Nephron (organoid): ENCODE data around the gene LGALS3BP.
A peak's percentile ranks its signal among the peaks of the same experiment; 100 is the strongest.

ENCODE experiments used
- H3K27ac Mint-ChIP-seq, 3 experiments: 2 replicates each; pipeline ENCODE4 v1.8.0; 2020; ENCODE audit warnings: mixed read lengths in 3 of 3, mild to moderate bottlenecking in 2 of 3, moderate library complexity in 1 of 3
- H3K27me3 Mint-ChIP-seq: 2 replicates; pipeline ENCODE4 v1.8.0; 2021; ENCODE audit warnings: low read depth, mild to moderate bottlenecking, moderate library complexity, mixed read lengths
- H3K36me3 Mint-ChIP-seq: 2 replicates; pipeline ENCODE4 v1.8.0; 2020; ENCODE audit warnings: low read depth, mixed read lengths
- H3K4me1 Mint-ChIP-seq: 2 replicates; pipeline ENCODE4 v1.8.0; 2020; ENCODE audit warnings: mixed read lengths
- H3K4me3 Mint-ChIP-seq, 3 experiments: 2 replicates each; pipeline ENCODE4 v1.8.0; 2020; ENCODE audit warnings: mild to moderate bottlenecking in 3 of 3, mixed read lengths in 3 of 3, moderate library complexity in 2 of 3
- H3K9me3 Mint-ChIP-seq: 2 replicates; pipeline ENCODE4 v1.8.0; 2020; ENCODE audit warnings: mixed read lengths
- TF ChIP-seq, protein P1 (sequence below), 3 experiments: fragments of 200-600 bp; sonication (generic); IDR thresholded peaks; one replicate each; pipeline ENCODE4 v1.5.0; 2021; ENCODE audit warnings: antibody characterized with exemption in 3 of 3; ENCODE audit not compliant: unreplicated experiment in 3 of 3

LGALS3BP gene

DNA sequence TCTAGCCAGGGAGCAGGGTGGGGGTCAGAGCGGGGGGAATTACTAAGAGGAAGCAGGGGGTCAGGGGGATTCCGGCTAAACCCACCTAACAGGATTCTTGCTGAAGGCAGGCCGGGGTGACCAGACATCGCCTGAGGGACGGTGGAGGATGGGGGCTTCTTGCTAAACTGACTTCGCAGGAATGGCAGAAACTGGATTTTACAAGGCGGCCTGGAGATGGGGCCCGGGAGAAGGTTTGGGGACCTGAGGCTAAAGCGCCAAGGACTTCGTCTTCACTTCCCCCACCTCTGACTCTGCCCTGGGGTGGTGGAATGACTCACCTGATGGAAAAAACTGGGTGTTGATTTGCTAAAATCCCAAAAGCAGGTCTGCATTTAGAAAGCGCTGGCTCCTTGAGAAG is 23.5 kb downstream of the LGALS3BP start:
- H3K9me3 Mint-ChIP-seq: peaks cover 1% of the 10 kb centered on the region
- H3K27me3 Mint-ChIP-seq: peaks cover 12% of the 10 kb centered on the region
- TF ChIP-seq, protein P1, sequence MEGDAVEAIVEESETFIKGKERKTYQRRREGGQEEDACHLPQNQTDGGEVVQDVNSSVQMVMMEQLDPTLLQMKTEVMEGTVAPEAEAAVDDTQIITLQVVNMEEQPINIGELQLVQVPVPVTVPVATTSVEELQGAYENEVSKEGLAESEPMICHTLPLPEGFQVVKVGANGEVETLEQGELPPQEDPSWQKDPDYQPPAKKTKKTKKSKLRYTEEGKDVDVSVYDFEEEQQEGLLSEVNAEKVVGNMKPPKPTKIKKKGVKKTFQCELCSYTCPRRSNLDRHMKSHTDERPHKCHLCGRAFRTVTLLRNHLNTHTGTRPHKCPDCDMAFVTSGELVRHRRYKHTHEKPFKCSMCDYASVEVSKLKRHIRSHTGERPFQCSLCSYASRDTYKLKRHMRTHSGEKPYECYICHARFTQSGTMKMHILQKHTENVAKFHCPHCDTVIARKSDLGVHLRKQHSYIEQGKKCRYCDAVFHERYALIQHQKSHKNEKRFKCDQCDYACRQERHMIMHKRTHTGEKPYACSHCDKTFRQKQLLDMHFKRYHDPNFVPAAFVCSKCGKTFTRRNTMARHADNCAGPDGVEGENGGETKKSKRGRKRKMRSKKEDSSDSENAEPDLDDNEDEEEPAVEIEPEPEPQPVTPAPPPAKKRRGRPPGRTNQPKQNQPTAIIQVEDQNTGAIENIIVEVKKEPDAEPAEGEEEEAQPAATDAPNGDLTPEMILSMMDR (IDR thresholded peaks at IDR 0.05; ENCODE audit: unreplicated experiment in 3 of 3): no peak
- no peaks in the 10 kb centered on the region for H3K36me3 Mint-ChIP-seq
- H3K4me1 Mint-ChIP-seq: peaks cover 39% of the 10 kb centered on the region
- peak overlapping the region; percentile 22 to 77 (median 35) for H3K27ac Mint-ChIP-seq
- H3K4me3 Mint-ChIP-seq: no peak overlapping the region

DNA sequence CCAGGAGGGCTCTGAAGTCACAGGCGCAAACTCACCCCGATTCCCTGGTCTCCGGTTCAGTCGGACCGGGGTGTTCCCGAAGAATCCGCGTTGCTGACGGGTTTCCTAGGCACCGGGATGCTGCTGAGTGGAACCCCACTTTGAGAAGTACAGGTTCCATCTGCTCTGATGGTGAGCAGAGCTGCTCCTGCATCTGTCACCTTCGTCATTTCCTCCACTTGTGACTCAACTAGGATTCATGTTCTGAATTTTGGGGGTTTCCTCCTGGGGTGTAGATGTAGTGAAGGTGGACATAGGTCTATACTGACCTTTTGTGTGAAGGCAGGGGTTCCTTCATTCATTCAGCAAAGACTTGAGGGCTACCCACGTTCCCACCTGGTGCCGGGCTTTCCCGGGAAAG is 25.0 kb downstream of the LGALS3BP start:
- Mint-ChIP-seq H3K36me3 (no peaks in the 10 kb centered on the region), H3K27ac (peak overlapping the region in 2 of 3 experiments; percentile 50 to 98), H3K9me3 (peaks cover 12% of the 10 kb centered on the region), H3K27me3 (peaks cover 7% of the 10 kb centered on the region), H3K4me1 (peaks cover 35% of the 10 kb centered on the region), H3K4me3 (no peak overlapping the region)
- TF ChIP-seq, protein P1 (IDR thresholded peaks at IDR 0.05; ENCODE audit: unreplicated experiment in 3 of 3): no peak

- peaks cover 16% of the 10 kb centered on the region for H3K9me3 Mint-ChIP-seq
- peak overlapping the region; percentile 93 to 98 (median 98) for H3K27ac Mint-ChIP-seq
Observed at GRCh38 chr17:78953356-78954350, 26.1 kb downstream of the LGALS3BP start.

GRCh38 chr17:78952706-78953105 is 27.0 kb downstream of the LGALS3BP start:
- H3K4me1 Mint-ChIP-seq: peaks cover 35% of the 10 kb centered on the region
- no peaks in the 10 kb centered on the region for H3K36me3 Mint-ChIP-seq
- TF ChIP-seq, protein P1 (IDR thresholded peaks at IDR 0.05; ENCODE audit: unreplicated experiment in 3 of 3): no peak
- H3K4me3 Mint-ChIP-seq: peak overlapping the region in 2 of 3 experiments; percentile 19 to 25
- peaks cover 7% of the 10 kb centered on the region for H3K27me3 Mint-ChIP-seq
- peak overlapping the region; percentile 93 to 98 (median 98) for H3K27ac Mint-ChIP-seq
- H3K9me3 Mint-ChIP-seq: peaks cover 16% of the 10 kb centered on the region

More at GRCh38 chr17:78953356-78954350, 26.1 kb downstream of the LGALS3BP start:
- Mint-ChIP-seq H3K36me3 (no peaks in the 10 kb centered on the region), H3K27me3 (peaks cover 7% of the 10 kb centered on the region), H3K4me1 (peaks cover 35% of the 10 kb centered on the region), H3K4me3 (no peak overlapping the region)
- TF ChIP-seq, protein P1 (IDR thresholded peaks at IDR 0.05; ENCODE audit: unreplicated experiment in 3 of 3): no peak

DNA sequence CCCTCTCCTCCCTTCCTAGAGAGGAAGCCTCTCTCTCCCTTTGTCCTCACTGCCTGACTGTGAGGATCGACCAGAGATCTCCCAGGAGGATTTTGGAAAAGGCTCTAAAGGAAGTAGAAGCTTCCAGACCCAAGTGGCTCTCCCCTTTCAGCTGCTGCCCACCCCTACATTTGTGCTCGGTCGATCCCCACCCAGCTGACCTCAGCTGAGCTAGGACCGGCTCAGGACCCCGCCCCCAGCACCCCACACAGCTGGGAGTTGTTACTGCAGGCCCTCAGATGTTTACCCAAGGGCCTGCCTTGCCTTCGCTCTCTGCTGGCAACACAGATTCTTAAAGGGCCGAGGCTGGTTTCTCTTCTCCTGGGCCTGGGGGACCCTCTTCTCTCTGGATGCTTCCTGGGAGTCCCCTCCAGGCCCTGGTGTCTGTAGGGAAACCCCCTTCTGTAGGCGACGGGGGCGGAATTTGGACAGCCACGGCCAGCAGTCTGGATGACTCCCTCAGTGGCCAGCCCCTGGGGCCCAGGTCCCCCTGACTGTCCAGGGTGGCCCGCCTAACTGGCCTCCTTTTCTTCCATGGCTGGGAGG is 27.7 kb downstream of the LGALS3BP start:
- peaks cover 33% of the 10 kb centered on the region for H3K4me1 Mint-ChIP-seq
- peaks cover 7% of the 10 kb centered on the region for H3K27me3 Mint-ChIP-seq
- H3K4me3 Mint-ChIP-seq: peak overlapping the region in 2 of 3 experiments; percentile 17 to 28
- peak overlapping the region; percentile 93 to 98 (median 98) for H3K27ac Mint-ChIP-seq
- TF ChIP-seq, protein P1 (IDR thresholded peaks at IDR 0.05; ENCODE audit: unreplicated experiment in 3 of 3): no peak
- H3K9me3 Mint-ChIP-seq: peaks cover 16% of the 10 kb centered on the region
- H3K36me3 Mint-ChIP-seq: no peaks in the 10 kb centered on the region
